Epithelial cell of prostate (primary cell): Measurements from ENCODE around the gene NPHS1.
"Not testable (repeated sequence)": the region's sequence is repeated elsewhere in the genome, so short reads cannot be mapped to it uniquely, and the experiment has no call there.

Experiments
- DNase-seq: peaks from one replicate; pipeline ENCODE4 v3.0.0-alpha.2; 2011; ENCODE audit warnings: low read depth, low spot score
- H3K27ac ChIP-seq: fragments of 450-650 bp; 2 replicates; pipeline ENCODE4 v1.5.1; 2017; ENCODE audit warnings: mild to moderate bottlenecking

The NPHS1 gene

GRCh38 chr19:35853038-35853756, 893 bp upstream of the NPHS1 start:
- no peak for DNase-seq
- no peak overlapping the region for H3K27ac ChIP-seq

- no peak for DNase-seq
- no peak overlapping the region for H3K27ac ChIP-seq
Observed at GRCh38 chr19:35851213-35852028, 883 bp downstream of the NPHS1 start.

- DNase-seq, result no peak
- no peak overlapping the region for H3K27ac ChIP-seq
Observed at GRCh38 chr19:35848919-35849505, 3.3 kb downstream of the NPHS1 start.

GRCh38 chr19:35848486-35848885, 3.8 kb downstream of the NPHS1 start:
- no peak overlapping the region for H3K27ac ChIP-seq
- DNase-seq, result no peak

- H3K27ac ChIP-seq, result no peak overlapping the region
- no peak for DNase-seq
Observed at GRCh38 chr19:35847911-35848310, 4.4 kb downstream of the NPHS1 start.

- H3K27ac ChIP-seq, result no peak overlapping the region
- no peak for DNase-seq
Observed at GRCh38 chr19:35846038-35846668, 6.2 kb downstream of the NPHS1 start.

- no peak for DNase-seq
- H3K27ac ChIP-seq, result no peak overlapping the region
Observed at GRCh38 chr19:35845215-35846037, 6.9 kb downstream of the NPHS1 start.

- no peak overlapping the region for H3K27ac ChIP-seq
- no peak for DNase-seq
Observed at GRCh38 chr19:35844482-35845214, 7.7 kb downstream of the NPHS1 start.

GRCh38 chr19:35843676-35844481, 8.4 kb downstream of the NPHS1 start:
- DNase-seq, result no peak
- H3K27ac ChIP-seq, result no peak overlapping the region

- no peak overlapping the region for H3K27ac ChIP-seq
- DNase-seq, result no peak
Observed at GRCh38 chr19:35842666-35843272, 9.5 kb downstream of the NPHS1 start.

- no peak overlapping the region for H3K27ac ChIP-seq
- DNase-seq, result no peak
Observed at GRCh38 chr19:35841961-35842595, 10.2 kb downstream of the NPHS1 start.

- not testable (repeated sequence) for H3K27ac ChIP-seq, DNase-seq
Observed at GRCh38 chr19:35836096-35836495, 16.2 kb downstream of the NPHS1 start.

GRCh38 chr19:35833972-35834371, 18.3 kb downstream of the NPHS1 start:
- H3K27ac ChIP-seq, result no peak overlapping the region
- no peak for DNase-seq

- H3K27ac ChIP-seq, result no peak overlapping the region
- DNase-seq, result no peak
Observed at GRCh38 chr19:35832054-35832453, 20.2 kb downstream of the NPHS1 start.

- DNase-seq, result no peak
- H3K27ac ChIP-seq, result no peak overlapping the region
Observed at GRCh38 chr19:35830986-35831385, 21.3 kb downstream of the NPHS1 start.

GRCh38 chr19:35828692-35829301, 23.5 kb downstream of the NPHS1 start:
- H3K27ac ChIP-seq, result no peak overlapping the region
- DNase-seq, result no peak

GRCh38 chr19:35824150-35824549, 28.2 kb downstream of the NPHS1 start:
- no peak overlapping the region for H3K27ac ChIP-seq
- no peak for DNase-seq
